Kidney (tissue), 14 donors: Measurements from ENCODE around the gene PERM1. TPM values are rescaled to one million over a fixed set of nuclear protein-coding genes. Genes with fewer than 3 reads are reported as not detected.
A peak's percentile ranks its signal among the peaks of the same experiment; 100 is the strongest.

Experiments used
- DNase-seq, 5 donors: peaks; one replicate each; pipeline ENCODE4 v3.0.0-alpha.2; 2013 to 2020
- FAIRE-seq: peaks from 2 replicates; lab custom pipeline; 2012; peaks lifted over from hg19 to GRCh38; lab: Jason Lieb, UNC
- H3K27ac ChIP-seq, 2 donors: one replicate each; pipeline ENCODE4 v1.7.0; 2013; ENCODE audit warnings: low read depth in 2 of 2, low read length in 2 of 2, inconsistent platforms in 1 of 2
- H3K27me3 ChIP-seq: one replicate; pipeline ENCODE4 v1.7.1; 2013; ENCODE audit warnings: low read length, inconsistent platforms; ENCODE audit not compliant: control insufficient read depth, insufficient read depth
- H3K36me3 ChIP-seq, 3 donors: one replicate each; pipeline versions ENCODE4 v1.7.0 to v1.7.1; 2013; ENCODE audit warnings: low read length in 3 of 3, control low read depth in 1 of 3, inconsistent platforms in 1 of 3; ENCODE audit not compliant: insufficient read depth in 3 of 3, control insufficient read depth in 2 of 3
- H3K4me1 ChIP-seq, 3 donors: one replicate each; pipeline versions ENCODE4 v1.7.0 to v1.7.1; 2013; ENCODE audit warnings: low read length in 3 of 3, inconsistent platforms in 1 of 3, low read depth in 1 of 3; ENCODE audit not compliant: control insufficient read depth in 2 of 3, insufficient read depth in 2 of 3
- H3K4me3 ChIP-seq, 3 donors: one replicate each; pipeline versions ENCODE4 v1.7.0 to v1.8.1; 2013; ENCODE audit warnings: low read length in 3 of 3, control low read depth in 1 of 3, inconsistent platforms in 1 of 3
- H3K9ac ChIP-seq, 3 donors: one replicate each; pipeline versions ENCODE4 v1.7.0 to v1.7.1; 2013; ENCODE audit warnings: low read length in 3 of 3, control low read depth in 1 of 3, inconsistent platforms in 1 of 3
- H3K9me3 ChIP-seq, 3 donors: one replicate each; pipeline versions ENCODE4 v1.7.0 to v1.7.1; 2013; ENCODE audit warnings: low read length in 3 of 3, control low read depth in 1 of 3, inconsistent platforms in 1 of 3; ENCODE audit not compliant: control insufficient read depth in 2 of 3, insufficient read depth in 1 of 3
- intact Hi-C: fragments of 100-400 bp; cut with DNase I; formaldehyde crosslinking; loops from one replicate; pipeline ENCODE4 v1.11.1; 2022
- polyA plus RNA-seq: library from polyadenylated mRNA; stranded (reverse); fragments of 350-450 nt; fragmentation: Illumina TruSeq; extraction: RNeasy Lipid Tissue Mini Kit (QIAGEN cat#74804); gene quantifications from one replicate; pipeline ENCODE4 v1.2.3, GENCODE V29; 2014; ENCODE audit warnings: low read depth, low replicate concordance; ENCODE audit not compliant: insufficient read depth
- total RNA-seq: library from RNA; stranded (reverse); fragmentation: NEBNext Ultra II Directional; extraction: Animal tissue kit (Norgen Biotek cat#: 25700); gene quantifications from one replicate; pipeline ENCODE4 v1.2.1, GENCODE V29; 2021
- TF ChIP-seq, protein P1 (sequence below): IDR thresholded peaks from 3 replicates; pipeline ENCODE4 v1.5.1; 2012; ENCODE audit warnings: mild to moderate bottlenecking, moderate library complexity, borderline replicate concordance; ENCODE audit not compliant: insufficient read depth; ENCODE audit errors: extremely low read depth
- donor health status: control.
- donor health status: control.
- donor health status: control.
- donor health status: control.
- donor health status: control.
- donor health status: DM: yes; HTN: yes; CAD: no.
- donor health status: Normal renal cell carcinoma (clear cell type).

PERM1 gene
- total and polyA plus RNA-seq, 2 donors from 2014 or later: 0.25 to 0.86 TPM

DNA sequence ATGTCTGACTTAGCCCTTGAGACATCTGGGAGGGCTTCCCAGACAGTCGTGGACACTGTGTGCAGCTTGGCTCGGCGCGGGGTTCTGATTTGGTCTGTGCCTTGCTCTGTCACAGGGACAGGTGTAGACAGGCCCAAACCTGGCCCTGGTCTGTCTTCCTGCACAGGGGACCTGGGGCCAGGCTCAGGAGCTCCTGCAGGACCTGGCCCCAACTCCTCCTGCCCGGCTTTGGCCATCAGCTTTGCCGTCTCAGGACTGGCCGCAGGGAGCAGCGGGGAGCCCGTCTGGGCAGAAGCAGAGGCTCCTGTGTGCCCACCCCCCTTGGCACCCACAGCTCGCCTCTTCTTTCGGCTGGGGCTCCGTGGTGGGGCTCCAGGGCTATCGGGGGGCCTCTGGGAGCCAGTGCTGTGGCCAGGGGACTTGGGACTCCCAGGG lies 1.7 kb downstream of the PERM1 start:
- no peak for FAIRE-seq
- intact Hi-C loops: no loop called here
- Histone ChIP-seq H3K9me3 (no peaks in the 10 kb centered on the region), H3K27ac (no peak overlapping the region), H3K9ac (no peak overlapping the region), H3K4me1 (peaks cover 0 to 8% (median 0%) of the 10 kb centered on the region in 3 donors), H3K4me3 (no peak overlapping the region), H3K27me3 (no peaks in the 10 kb centered on the region), H3K36me3 (no peaks in the 10 kb centered on the region)
- peak in 1 of 5 donors; percentile 24 for DNase-seq
- TF ChIP-seq, protein P1, sequence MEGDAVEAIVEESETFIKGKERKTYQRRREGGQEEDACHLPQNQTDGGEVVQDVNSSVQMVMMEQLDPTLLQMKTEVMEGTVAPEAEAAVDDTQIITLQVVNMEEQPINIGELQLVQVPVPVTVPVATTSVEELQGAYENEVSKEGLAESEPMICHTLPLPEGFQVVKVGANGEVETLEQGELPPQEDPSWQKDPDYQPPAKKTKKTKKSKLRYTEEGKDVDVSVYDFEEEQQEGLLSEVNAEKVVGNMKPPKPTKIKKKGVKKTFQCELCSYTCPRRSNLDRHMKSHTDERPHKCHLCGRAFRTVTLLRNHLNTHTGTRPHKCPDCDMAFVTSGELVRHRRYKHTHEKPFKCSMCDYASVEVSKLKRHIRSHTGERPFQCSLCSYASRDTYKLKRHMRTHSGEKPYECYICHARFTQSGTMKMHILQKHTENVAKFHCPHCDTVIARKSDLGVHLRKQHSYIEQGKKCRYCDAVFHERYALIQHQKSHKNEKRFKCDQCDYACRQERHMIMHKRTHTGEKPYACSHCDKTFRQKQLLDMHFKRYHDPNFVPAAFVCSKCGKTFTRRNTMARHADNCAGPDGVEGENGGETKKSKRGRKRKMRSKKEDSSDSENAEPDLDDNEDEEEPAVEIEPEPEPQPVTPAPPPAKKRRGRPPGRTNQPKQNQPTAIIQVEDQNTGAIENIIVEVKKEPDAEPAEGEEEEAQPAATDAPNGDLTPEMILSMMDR: no peak

DNA sequence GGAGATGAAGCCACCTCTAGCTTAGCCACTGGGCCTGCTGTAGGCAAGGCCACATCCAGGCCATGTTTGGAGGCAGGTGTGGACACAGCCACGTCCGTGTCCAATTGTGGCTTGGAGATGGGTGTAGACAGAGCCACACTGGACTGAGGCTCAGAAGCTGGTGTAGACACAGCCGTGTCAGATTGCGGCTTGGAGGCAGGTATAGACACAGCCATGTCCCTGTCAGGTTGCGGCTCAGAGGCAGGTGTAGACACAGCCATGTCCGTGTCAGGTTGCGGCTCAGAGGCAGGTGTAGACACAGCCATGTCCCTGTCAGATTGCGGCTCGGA lies 2.2 kb downstream of the PERM1 start:
- no peak for DNase-seq
- Histone ChIP-seq H3K4me3 (no peak overlapping the region), H3K27ac (no peak overlapping the region), H3K9ac (no peak overlapping the region), H3K27me3 (no peaks in the 10 kb centered on the region), H3K9me3 (no peaks in the 10 kb centered on the region), H3K36me3 (no peaks in the 10 kb centered on the region), H3K4me1 (peaks cover 0 to 8% (median 0%) of the 10 kb centered on the region in 3 donors)
- intact Hi-C loops: no loop called here
- TF ChIP-seq, protein P1: no peak
- FAIRE-seq: no peak

- DNase-seq: peak in 2 of 5 donors; percentile 40 to 75
- intact Hi-C loops: no loop called here
Measured at GRCh38 chr1:978835-979743, 2.8 kb downstream of the PERM1 start.

More at GRCh38 chr1:978835-979743, 2.8 kb downstream of the PERM1 start:
- no peak for FAIRE-seq
- H3K27me3 ChIP-seq: no peaks in the 10 kb centered on the region
- no peak overlapping the region for H3K9ac ChIP-seq
- TF ChIP-seq, protein P1: no peak
- no peaks in the 10 kb centered on the region for H3K9me3 ChIP-seq
- no peak overlapping the region for H3K27ac ChIP-seq
- H3K4me1 ChIP-seq: peaks cover 0 to 8% (median 0%) of the 10 kb centered on the region in 3 donors
- H3K4me3 ChIP-seq: no peak overlapping the region
- H3K36me3 ChIP-seq: no peaks in the 10 kb centered on the region
